PC-3 (cell line): ENCODE measurements around the gene CCSER1.

Source experiments
- EZH2 ChIP-seq: fragments of 300-600 bp; sonication (generic); IDR thresholded peaks from one replicate; pipeline ENCODE4 v1.6.1; 2017; ENCODE audit warnings: antibody characterized with exemption, mild to moderate bottlenecking, low read length; ENCODE audit not compliant: unreplicated experiment
- EZH2phosphoT487 ChIP-seq: fragments of 300-600 bp; sonication (generic); IDR thresholded peaks from 2 replicates; pipeline ENCODE4 v1.6.1; 2018; ENCODE audit warnings: mild to moderate bottlenecking, antibody characterized with exemption, low read length, borderline replicate concordance
- TF ChIP-seq, protein P1 (sequence below): fragments of 300-600 bp; sonication (generic); conservative IDR thresholded peaks from 2 replicates; pipeline ENCODE4 v1.5.1; 2017; ENCODE audit warnings: antibody characterized with exemption, low read depth, mild to moderate bottlenecking, low read length

GRCh38 chr4:91116861-91117260 lies 989.7 kb downstream of the CCSER1 start:
- no peak for TF ChIP-seq EZH2
- TF ChIP-seq, protein P1, sequence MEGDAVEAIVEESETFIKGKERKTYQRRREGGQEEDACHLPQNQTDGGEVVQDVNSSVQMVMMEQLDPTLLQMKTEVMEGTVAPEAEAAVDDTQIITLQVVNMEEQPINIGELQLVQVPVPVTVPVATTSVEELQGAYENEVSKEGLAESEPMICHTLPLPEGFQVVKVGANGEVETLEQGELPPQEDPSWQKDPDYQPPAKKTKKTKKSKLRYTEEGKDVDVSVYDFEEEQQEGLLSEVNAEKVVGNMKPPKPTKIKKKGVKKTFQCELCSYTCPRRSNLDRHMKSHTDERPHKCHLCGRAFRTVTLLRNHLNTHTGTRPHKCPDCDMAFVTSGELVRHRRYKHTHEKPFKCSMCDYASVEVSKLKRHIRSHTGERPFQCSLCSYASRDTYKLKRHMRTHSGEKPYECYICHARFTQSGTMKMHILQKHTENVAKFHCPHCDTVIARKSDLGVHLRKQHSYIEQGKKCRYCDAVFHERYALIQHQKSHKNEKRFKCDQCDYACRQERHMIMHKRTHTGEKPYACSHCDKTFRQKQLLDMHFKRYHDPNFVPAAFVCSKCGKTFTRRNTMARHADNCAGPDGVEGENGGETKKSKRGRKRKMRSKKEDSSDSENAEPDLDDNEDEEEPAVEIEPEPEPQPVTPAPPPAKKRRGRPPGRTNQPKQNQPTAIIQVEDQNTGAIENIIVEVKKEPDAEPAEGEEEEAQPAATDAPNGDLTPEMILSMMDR: peak; percentile 62
- TF ChIP-seq EZH2phosphoT487: no peak
